Lower lobe of right lung (tissue), 2 donors: ENCODE measurements around the gene TENT5C. TPM values are rescaled to one million over a fixed set of nuclear protein-coding genes. Genes with fewer than 3 reads are reported as not detected.

Experiments
- ATAC-seq, 2 donors: fragments of 200-7000 bp; cut with Tn5 transposase; one replicate each; pipeline ENCODE4 v1.9.1; 2020 to 2022; ENCODE audit warnings: mild to moderate bottlenecking in 2 of 2, moderate library complexity in 2 of 2
- DNase-seq: peaks from one replicate; pipeline ENCODE4 v3.0.0-alpha.2; 2020
- H3K27ac ChIP-seq: fragments of 200-600 bp; one replicate; pipeline ENCODE4 v1.8.0; 2022
- H3K27me3 ChIP-seq: fragments of 200-600 bp; one replicate; pipeline ENCODE4 v1.8.0; 2022; ENCODE audit warnings: low read depth
- H3K36me3 ChIP-seq: fragments of 200-600 bp; one replicate; pipeline ENCODE4 v1.8.0; 2022; ENCODE audit warnings: mild to moderate bottlenecking
- H3K4me1 ChIP-seq: fragments of 200-600 bp; one replicate; pipeline ENCODE4 v1.8.0; 2022
- H3K4me3 ChIP-seq: fragments of 200-600 bp; one replicate; pipeline ENCODE4 v1.8.0; 2022; ENCODE audit warnings: mild to moderate bottlenecking
- H3K9me3 ChIP-seq: fragments of 200-600 bp; one replicate; pipeline ENCODE4 v1.8.0; 2022
- intact Hi-C: fragments of 100-400 bp; cut with DNase I; formaldehyde crosslinking; loops from one replicate; pipeline ENCODE4 v1.11.0; 2022
- total RNA-seq: library from RNA; stranded (reverse); fragmentation: NEBNext Ultra II Directional; extraction: Animal tissue kit (Norgen Biotek cat#: 25700); gene quantifications from one replicate; pipeline ENCODE4 v1.2.1, GENCODE V29; 2021
- TF ChIP-seq, protein P1 (sequence below): fragments of 200-600 bp; IDR thresholded peaks from one replicate; pipeline ENCODE4 v1.8.0; 2022; ENCODE audit warnings: antibody characterized with exemption, mild to moderate bottlenecking
- donor health status: DM: no; HTN: yes; CAD: no; lungs with severe emphysema.

Gene TENT5C
- total RNA-seq, 1 donor from 2014 or later, result 23.2 TPM

DNA sequence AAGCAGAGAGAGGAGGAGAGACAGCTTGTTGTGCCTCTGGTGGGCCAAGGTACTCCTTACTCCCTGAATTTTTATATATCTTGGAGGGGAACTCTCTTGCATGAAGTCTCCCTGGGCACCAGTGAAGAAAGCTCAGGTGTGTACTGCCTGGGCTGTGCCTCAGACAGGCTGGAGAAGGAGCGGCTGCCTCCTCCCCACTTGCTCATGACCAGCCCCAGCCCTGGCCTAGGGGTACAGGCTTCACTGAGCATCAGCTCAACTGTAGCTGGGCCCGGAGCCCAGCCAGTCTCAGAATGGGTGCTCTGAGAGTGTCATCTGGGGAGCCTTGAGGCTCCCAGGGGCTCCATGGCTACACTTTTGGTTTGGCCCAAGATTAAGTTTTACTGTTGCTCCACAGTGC is 44.8 kb upstream of the TENT5C start:
- Histone ChIP-seq H3K9me3 (no peaks in the 10 kb centered on the region), H3K4me1 (peaks cover 22% of the 10 kb centered on the region), H3K36me3 (no peaks in the 10 kb centered on the region), H3K4me3 (no peak overlapping the region), H3K27ac (no peak overlapping the region), H3K27me3 (no peaks in the 10 kb centered on the region)
- TF ChIP-seq, protein P1, sequence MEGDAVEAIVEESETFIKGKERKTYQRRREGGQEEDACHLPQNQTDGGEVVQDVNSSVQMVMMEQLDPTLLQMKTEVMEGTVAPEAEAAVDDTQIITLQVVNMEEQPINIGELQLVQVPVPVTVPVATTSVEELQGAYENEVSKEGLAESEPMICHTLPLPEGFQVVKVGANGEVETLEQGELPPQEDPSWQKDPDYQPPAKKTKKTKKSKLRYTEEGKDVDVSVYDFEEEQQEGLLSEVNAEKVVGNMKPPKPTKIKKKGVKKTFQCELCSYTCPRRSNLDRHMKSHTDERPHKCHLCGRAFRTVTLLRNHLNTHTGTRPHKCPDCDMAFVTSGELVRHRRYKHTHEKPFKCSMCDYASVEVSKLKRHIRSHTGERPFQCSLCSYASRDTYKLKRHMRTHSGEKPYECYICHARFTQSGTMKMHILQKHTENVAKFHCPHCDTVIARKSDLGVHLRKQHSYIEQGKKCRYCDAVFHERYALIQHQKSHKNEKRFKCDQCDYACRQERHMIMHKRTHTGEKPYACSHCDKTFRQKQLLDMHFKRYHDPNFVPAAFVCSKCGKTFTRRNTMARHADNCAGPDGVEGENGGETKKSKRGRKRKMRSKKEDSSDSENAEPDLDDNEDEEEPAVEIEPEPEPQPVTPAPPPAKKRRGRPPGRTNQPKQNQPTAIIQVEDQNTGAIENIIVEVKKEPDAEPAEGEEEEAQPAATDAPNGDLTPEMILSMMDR, result no peak
- DNase-seq, result no peak
- ATAC-seq, result no peak
- intact Hi-C loops, result no loop called here

GRCh38 chr1:117561551-117561950 is 44.3 kb upstream of the TENT5C start:
- Histone ChIP-seq H3K9me3 (no peaks in the 10 kb centered on the region), H3K4me3 (no peak overlapping the region), H3K27ac (no peak overlapping the region), H3K27me3 (no peaks in the 10 kb centered on the region), H3K36me3 (no peaks in the 10 kb centered on the region), H3K4me1 (peaks cover 22% of the 10 kb centered on the region)
- no peak for ATAC-seq
- TF ChIP-seq, protein P1, result no peak
- DNase-seq, result no peak
- intact Hi-C loops, result no loop called here

DNA sequence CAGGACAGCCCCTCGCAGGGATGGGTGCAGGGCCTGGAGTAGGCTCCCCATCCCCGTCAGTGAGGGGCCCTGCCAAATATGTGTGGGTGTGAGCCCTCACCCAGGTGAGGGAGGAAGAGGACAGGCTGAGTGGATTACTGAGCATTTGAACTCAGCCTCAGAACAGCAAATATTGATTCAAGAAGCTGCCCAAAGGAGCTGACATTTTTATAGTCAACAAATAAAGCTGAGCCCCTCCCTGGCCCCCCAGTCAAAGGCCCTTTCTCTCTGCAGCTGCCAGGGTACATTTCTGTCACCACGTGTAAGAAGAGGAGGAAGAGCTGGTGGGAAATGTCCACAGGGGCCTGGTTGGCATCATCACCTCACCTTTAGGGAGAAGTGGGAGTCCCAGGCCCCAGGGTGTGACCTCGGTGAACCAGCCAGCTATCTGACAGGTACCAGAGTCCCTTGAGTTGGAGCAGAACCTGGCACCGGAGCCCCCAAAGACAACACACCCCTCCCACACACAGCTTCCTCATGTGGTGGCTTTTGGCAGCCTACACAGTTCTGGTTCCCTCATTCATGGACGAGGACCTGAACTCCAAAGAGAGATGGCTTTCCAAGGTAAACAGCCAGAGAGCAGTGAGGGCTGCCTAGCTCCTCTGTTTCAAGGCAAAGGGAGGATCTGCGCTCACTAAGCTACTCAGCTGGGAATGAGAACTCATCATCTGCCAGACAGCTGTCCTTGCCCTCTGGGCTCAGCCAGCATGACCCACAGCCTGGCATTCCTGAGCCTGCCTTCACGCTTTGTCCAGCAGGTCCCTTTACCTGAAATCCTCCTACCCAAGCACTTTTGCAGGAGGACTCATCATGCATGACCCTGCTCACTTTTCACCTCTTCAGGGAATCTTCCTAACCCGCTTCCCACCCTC is 43.0 kb upstream of the TENT5C start:
- Histone ChIP-seq H3K36me3 (no peaks in the 10 kb centered on the region), H3K27ac (peak overlapping the region; percentile 56), H3K9me3 (no peaks in the 10 kb centered on the region), H3K27me3 (no peaks in the 10 kb centered on the region), H3K4me1 (peaks cover 22% of the 10 kb centered on the region), H3K4me3 (no peak overlapping the region)
- TF ChIP-seq, protein P1, result no peak
- ATAC-seq, result peak; percentile 91 to 92
- peak; percentile 69 for DNase-seq
- intact Hi-C loops, result no loop called here

DNA sequence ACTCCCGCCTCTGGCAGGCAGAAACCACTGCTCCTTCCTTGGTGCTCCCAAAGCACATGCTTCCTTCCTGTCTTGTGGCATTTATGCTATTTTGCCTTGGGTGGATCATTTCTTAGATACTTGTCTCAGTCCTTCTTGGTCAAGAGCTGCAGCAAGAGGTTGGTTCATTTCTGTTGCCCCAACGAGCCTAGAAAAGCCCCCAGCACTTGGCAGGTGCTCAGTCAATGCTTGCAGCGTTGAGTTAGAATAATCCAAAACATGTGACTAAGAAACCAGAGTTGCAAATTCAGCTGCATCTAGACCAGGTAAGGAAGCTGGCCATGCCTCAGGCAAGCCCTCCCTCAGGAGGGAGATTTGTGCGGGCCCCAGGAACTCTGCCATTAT is 42.4 kb upstream of the TENT5C start:
- peak overlapping the region; percentile 56 for H3K27ac ChIP-seq
- ATAC-seq (no peak), DNase-seq (no peak)
- H3K27me3 ChIP-seq, result no peaks in the 10 kb centered on the region
- H3K36me3 ChIP-seq, result no peaks in the 10 kb centered on the region
- H3K4me1 ChIP-seq, result peaks cover 22% of the 10 kb centered on the region
- H3K4me3 ChIP-seq, result no peak overlapping the region
- no peaks in the 10 kb centered on the region for H3K9me3 ChIP-seq
- intact Hi-C loops, result no loop called here
- TF ChIP-seq, protein P1, result no peak

- H3K27me3 ChIP-seq, result no peaks in the 10 kb centered on the region
- intact Hi-C loops, result no loop called here
- H3K27ac ChIP-seq, result no peak overlapping the region
- DNase-seq (no peak), ATAC-seq (no peak)
- H3K36me3 ChIP-seq, result no peaks in the 10 kb centered on the region
- H3K4me3 ChIP-seq, result no peak overlapping the region
- H3K9me3 ChIP-seq, result no peaks in the 10 kb centered on the region
- TF ChIP-seq, protein P1, result no peak
- H3K4me1 ChIP-seq, result peaks cover 22% of the 10 kb centered on the region
Observed at GRCh38 chr1:117564227-117565075, 41.4 kb upstream of the TENT5C start.
